Measurements from ENCODE around the gene KRTAP4-6.

- TF ChIP-seq CTCF (IDR thresholded peaks at IDR 0.05; ENCODE audit: low read length) (no peak), EZH2 (optimal IDR thresholded peaks at IDR 0.05; ENCODE audit: low read depth, low read length) (no peak), EZH2phosphoT487 (IDR thresholded peaks at IDR 0.05; ENCODE audit: low read length) (no peak)
Observed at GRCh38 chr17:41149652-41149985, 9.3 kb upstream of the KRTAP4-6 start, which contains the start of gene KRTAP4-5.

Data from MM.1S (cell line).